ENCODE measurements around the gene CD2AP.

GRCh38 chr6:47437592-47437991 is 40.0 kb upstream of the CD2AP start:
- no peak for TF ChIP-seq EZH2 (IDR thresholded peaks at IDR 0.05; ENCODE audit: borderline replicate concordance, low read depth, low read length, poor library complexity, severe bottlenecking)
- no peak for TF ChIP-seq CTCF (conservative IDR thresholded peaks at IDR 0.05; ENCODE audit: low read depth, low read length)

Data from A673 (cell line).